HL-60 (cell line): ENCODE results near the gene SNRNP40.

ENCODE experiments used
- GABPA ChIP-seq: IDR thresholded peaks from 2 replicates; pipeline ENCODE4 v1.6.1; 2012; ENCODE audit warnings: low read depth
- POLR2AphosphoS5 ChIP-seq: IDR thresholded peaks from 2 replicates; pipeline ENCODE4 v1.6.1; 2012; ENCODE audit warnings: low read depth
- REST ChIP-seq: IDR thresholded peaks from 2 replicates; pipeline ENCODE4 v1.6.1; 2012; ENCODE audit warnings: low read depth; ENCODE audit not compliant: insufficient replicate concordance
- SPI1 ChIP-seq: IDR thresholded peaks from 2 replicates; pipeline ENCODE4 v1.6.1; 2012; ENCODE audit warnings: low read depth, mild to moderate bottlenecking, borderline replicate concordance
- TF ChIP-seq, protein P1 (sequence below): IDR thresholded peaks from one replicate; pipeline ENCODE4 v1.5.1; 2011; ENCODE audit warnings: low read length, control low read depth, inconsistent platforms; ENCODE audit not compliant: insufficient read depth

- TF ChIP-seq, protein P1, sequence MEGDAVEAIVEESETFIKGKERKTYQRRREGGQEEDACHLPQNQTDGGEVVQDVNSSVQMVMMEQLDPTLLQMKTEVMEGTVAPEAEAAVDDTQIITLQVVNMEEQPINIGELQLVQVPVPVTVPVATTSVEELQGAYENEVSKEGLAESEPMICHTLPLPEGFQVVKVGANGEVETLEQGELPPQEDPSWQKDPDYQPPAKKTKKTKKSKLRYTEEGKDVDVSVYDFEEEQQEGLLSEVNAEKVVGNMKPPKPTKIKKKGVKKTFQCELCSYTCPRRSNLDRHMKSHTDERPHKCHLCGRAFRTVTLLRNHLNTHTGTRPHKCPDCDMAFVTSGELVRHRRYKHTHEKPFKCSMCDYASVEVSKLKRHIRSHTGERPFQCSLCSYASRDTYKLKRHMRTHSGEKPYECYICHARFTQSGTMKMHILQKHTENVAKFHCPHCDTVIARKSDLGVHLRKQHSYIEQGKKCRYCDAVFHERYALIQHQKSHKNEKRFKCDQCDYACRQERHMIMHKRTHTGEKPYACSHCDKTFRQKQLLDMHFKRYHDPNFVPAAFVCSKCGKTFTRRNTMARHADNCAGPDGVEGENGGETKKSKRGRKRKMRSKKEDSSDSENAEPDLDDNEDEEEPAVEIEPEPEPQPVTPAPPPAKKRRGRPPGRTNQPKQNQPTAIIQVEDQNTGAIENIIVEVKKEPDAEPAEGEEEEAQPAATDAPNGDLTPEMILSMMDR: no peak
- TF ChIP-seq POLR2AphosphoS5 (no peak), REST (no peak), SPI1 (no peak), GABPA (no peak)
Measured at GRCh38 chr1:31224068-31224467, 72.5 kb downstream of the SNRNP40 start.
